ENCODE measurements around the gene SNTG2.

SNTG2 gene

GRCh38 chr2:1246991-1247390 is 296.3 kb downstream of the SNTG2 start:
- TF ChIP-seq, protein P1, sequence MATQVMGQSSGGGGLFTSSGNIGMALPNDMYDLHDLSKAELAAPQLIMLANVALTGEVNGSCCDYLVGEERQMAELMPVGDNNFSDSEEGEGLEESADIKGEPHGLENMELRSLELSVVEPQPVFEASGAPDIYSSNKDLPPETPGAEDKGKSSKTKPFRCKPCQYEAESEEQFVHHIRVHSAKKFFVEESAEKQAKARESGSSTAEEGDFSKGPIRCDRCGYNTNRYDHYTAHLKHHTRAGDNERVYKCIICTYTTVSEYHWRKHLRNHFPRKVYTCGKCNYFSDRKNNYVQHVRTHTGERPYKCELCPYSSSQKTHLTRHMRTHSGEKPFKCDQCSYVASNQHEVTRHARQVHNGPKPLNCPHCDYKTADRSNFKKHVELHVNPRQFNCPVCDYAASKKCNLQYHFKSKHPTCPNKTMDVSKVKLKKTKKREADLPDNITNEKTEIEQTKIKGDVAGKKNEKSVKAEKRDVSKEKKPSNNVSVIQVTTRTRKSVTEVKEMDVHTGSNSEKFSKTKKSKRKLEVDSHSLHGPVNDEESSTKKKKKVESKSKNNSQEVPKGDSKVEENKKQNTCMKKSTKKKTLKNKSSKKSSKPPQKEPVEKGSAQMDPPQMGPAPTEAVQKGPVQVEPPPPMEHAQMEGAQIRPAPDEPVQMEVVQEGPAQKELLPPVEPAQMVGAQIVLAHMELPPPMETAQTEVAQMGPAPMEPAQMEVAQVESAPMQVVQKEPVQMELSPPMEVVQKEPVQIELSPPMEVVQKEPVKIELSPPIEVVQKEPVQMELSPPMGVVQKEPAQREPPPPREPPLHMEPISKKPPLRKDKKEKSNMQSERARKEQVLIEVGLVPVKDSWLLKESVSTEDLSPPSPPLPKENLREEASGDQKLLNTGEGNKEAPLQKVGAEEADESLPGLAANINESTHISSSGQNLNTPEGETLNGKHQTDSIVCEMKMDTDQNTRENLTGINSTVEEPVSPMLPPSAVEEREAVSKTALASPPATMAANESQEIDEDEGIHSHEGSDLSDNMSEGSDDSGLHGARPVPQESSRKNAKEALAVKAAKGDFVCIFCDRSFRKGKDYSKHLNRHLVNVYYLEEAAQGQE (IDR thresholded peaks at IDR 0.05; ENCODE audit: insufficient read depth in 1 of 2, low read depth in 2 of 2, low read length in 2 of 2) = no peak
- no peak for TF ChIP-seq TAF1 (IDR thresholded peaks at IDR 0.05; ENCODE audit: borderline replicate concordance, insufficient read depth, low read length)
- no peak for TF ChIP-seq SIN3A (IDR thresholded peaks at IDR 0.05; ENCODE audit: borderline replicate concordance, insufficient read depth, low read length)
- no peak for TF ChIP-seq FOXP2 (optimal IDR thresholded peaks at IDR 0.05; ENCODE audit: borderline replicate concordance, extremely low read depth, extremely low read length, insufficient read depth)
- no peak for TF ChIP-seq POLR2AphosphoS5 (IDR thresholded peaks at IDR 0.05; ENCODE audit: low read depth, low read length)

DNA sequence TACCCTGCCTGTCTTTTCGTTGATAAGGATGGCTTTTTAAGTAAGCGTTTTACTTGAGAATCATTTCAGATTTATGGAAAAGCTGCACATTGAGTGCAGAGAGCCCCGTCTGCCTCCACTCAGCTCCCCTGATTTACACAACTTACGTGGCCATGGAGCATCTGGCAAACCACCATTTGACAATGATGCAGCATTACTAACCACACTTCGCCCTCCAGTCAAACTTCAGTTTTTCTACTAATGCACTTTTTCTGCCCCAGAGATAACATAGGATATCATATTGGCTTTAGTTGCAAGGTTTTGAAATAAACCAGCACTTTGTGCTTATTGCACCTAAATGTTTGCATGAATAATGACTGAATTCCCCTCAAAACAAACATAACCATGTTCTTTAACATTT is 297.5 kb downstream of the SNTG2 start:
- no peak for TF ChIP-seq FOXP2 (optimal IDR thresholded peaks at IDR 0.05; ENCODE audit: borderline replicate concordance, extremely low read depth, extremely low read length, insufficient read depth)
- no peak for TF ChIP-seq SIN3A (IDR thresholded peaks at IDR 0.05; ENCODE audit: borderline replicate concordance, insufficient read depth, low read length)
- TF ChIP-seq, protein P1 (IDR thresholded peaks at IDR 0.05; ENCODE audit: insufficient read depth in 1 of 2, low read depth in 2 of 2, low read length in 2 of 2) = no peak
- TF ChIP-seq POLR2AphosphoS5 (IDR thresholded peaks at IDR 0.05; ENCODE audit: low read depth, low read length) = no peak
- no peak for TF ChIP-seq TAF1 (IDR thresholded peaks at IDR 0.05; ENCODE audit: borderline replicate concordance, insufficient read depth, low read length)

GRCh38 chr2:1249897-1250687 is 299.4 kb downstream of the SNTG2 start:
- no peak for TF ChIP-seq FOXP2 (optimal IDR thresholded peaks at IDR 0.05; ENCODE audit: borderline replicate concordance, extremely low read depth, extremely low read length, insufficient read depth)
- TF ChIP-seq, protein P1 (IDR thresholded peaks at IDR 0.05; ENCODE audit: insufficient read depth in 1 of 2, low read depth in 2 of 2, low read length in 2 of 2) = no peak
- TF ChIP-seq TAF1 (IDR thresholded peaks at IDR 0.05; ENCODE audit: borderline replicate concordance, insufficient read depth, low read length) = no peak
- TF ChIP-seq POLR2AphosphoS5 (IDR thresholded peaks at IDR 0.05; ENCODE audit: low read depth, low read length) = no peak
- no peak for TF ChIP-seq SIN3A (IDR thresholded peaks at IDR 0.05; ENCODE audit: borderline replicate concordance, insufficient read depth, low read length)

- TF ChIP-seq POLR2AphosphoS5 (IDR thresholded peaks at IDR 0.05; ENCODE audit: low read depth, low read length) = no peak
- TF ChIP-seq FOXP2 (optimal IDR thresholded peaks at IDR 0.05; ENCODE audit: borderline replicate concordance, extremely low read depth, extremely low read length, insufficient read depth) = no peak
- TF ChIP-seq, protein P1 (IDR thresholded peaks at IDR 0.05; ENCODE audit: insufficient read depth in 1 of 2, low read depth in 2 of 2, low read length in 2 of 2) = no peak
- TF ChIP-seq SIN3A (IDR thresholded peaks at IDR 0.05; ENCODE audit: borderline replicate concordance, insufficient read depth, low read length) = no peak
- no peak for TF ChIP-seq TAF1 (IDR thresholded peaks at IDR 0.05; ENCODE audit: borderline replicate concordance, insufficient read depth, low read length)
These were observed 300.9 kb downstream of the SNTG2 start for GRCh38 chr2:1251520-1251919.
